Suprapubic skin (tissue), 4 donors: Measurements from ENCODE around the gene PRPF4. TPM values are rescaled to one million over a fixed set of nuclear protein-coding genes. Genes with fewer than 3 reads are reported as not detected.

ENCODE experiments used
- DNase-seq, 2 donors: peaks; one replicate each; pipeline ENCODE4 v3.0.0-alpha.2; 2019; ENCODE audit warnings: low spot score in 2 of 2
- H3K27ac ChIP-seq: fragments of 200-600 bp; sonication (generic); one replicate; pipeline ENCODE4 v1.5.1; 2019
- H3K27me3 ChIP-seq: fragments of 200-600 bp; sonication (generic); one replicate; pipeline ENCODE4 v1.5.1; 2019
- H3K36me3 ChIP-seq: fragments of 200-600 bp; sonication (generic); one replicate; pipeline ENCODE4 v1.5.1; 2019
- H3K4me1 ChIP-seq: fragments of 200-600 bp; sonication (generic); one replicate; pipeline ENCODE4 v1.5.1; 2019
- H3K4me3 ChIP-seq: fragments of 200-600 bp; sonication (generic); one replicate; pipeline ENCODE4 v1.5.1; 2019; ENCODE audit warnings: mild to moderate bottlenecking
- H3K9me3 ChIP-seq: fragments of 200-600 bp; sonication (generic); one replicate; pipeline ENCODE4 v1.5.1; 2019
- CTCF ChIP-seq, 2 donors: fragments of 200-600 bp in 1 of 2; fragments of 450-650 bp in 1 of 2; sonication (generic) in 1 of 2; IDR thresholded peaks; one replicate each; pipeline ENCODE4 v1.5.1; 2016 to 2019; ENCODE audit warnings: antibody characterized with exemption in 2 of 2, mild to moderate bottlenecking in 1 of 2, moderate library complexity in 1 of 2
- EP300 ChIP-seq: sonication (generic); formaldehyde crosslinking; IDR thresholded peaks from one replicate; pipeline ENCODE4 v1.6.1; 2017; ENCODE audit warnings: antibody characterized with exemption
- POLR2A ChIP-seq, 2 donors: fragments of 450-650 bp; IDR thresholded peaks; one replicate each; pipeline ENCODE4 v1.6.1; 2017; ENCODE audit warnings: antibody characterized with exemption in 2 of 2, mild to moderate bottlenecking in 2 of 2, moderate library complexity in 2 of 2
- POLR2AphosphoS5 ChIP-seq, 3 donors: sonication (generic); formaldehyde crosslinking; IDR thresholded peaks; one replicate each; pipeline ENCODE4 v1.6.1; 2017; ENCODE audit warnings: antibody characterized with exemption in 3 of 3
- WGBS: methylation state at CpG from one replicate; pipeline ENCODE4 v1.1.5; 2018; 5-methylcytosine and 5-hydroxymethylcytosine counted together
- total RNA-seq, 4 donors: library from RNA; depleted of rRNA; stranded (reverse); fragments of >200 nt; gene quantifications; one replicate each; pipeline ENCODE4 v1.1.0, GENCODE V29; 2016

Gene PRPF4
- total RNA-seq, 4 donors from 2014 or later, result 13.6 to 21.3 (median 17.6) TPM

GRCh38 chr9:113313261-113313660 is 37.8 kb downstream of the PRPF4 start:
- Histone ChIP-seq H3K36me3 (peaks cover 8% of the 10 kb centered on the region), H3K4me1 (no peaks in the 10 kb centered on the region), H3K27ac (no peak overlapping the region), H3K27me3 (no peaks in the 10 kb centered on the region), H3K4me3 (no peak overlapping the region), H3K9me3 (no peaks in the 10 kb centered on the region)
- TF ChIP-seq POLR2AphosphoS5 (IDR thresholded peaks at IDR 0.05), result no peak
- no peak for TF ChIP-seq POLR2A (IDR thresholded peaks at IDR 0.05)
- TF ChIP-seq CTCF (IDR thresholded peaks at IDR 0.05), result no peak
- TF ChIP-seq EP300, result no peak
- DNase-seq, result no peak
- 75% methylated on average over 5 of the region's 5 CpGs for WGBS

GRCh38 chr9:113315231-113315630 is 39.8 kb downstream of the PRPF4 start:
- peaks cover 23% of the 10 kb centered on the region for H3K36me3 ChIP-seq
- H3K4me3 ChIP-seq, result no peak overlapping the region
- DNase-seq, result no peak
- H3K4me1 ChIP-seq, result no peaks in the 10 kb centered on the region
- no peaks in the 10 kb centered on the region for H3K9me3 ChIP-seq
- TF ChIP-seq CTCF (IDR thresholded peaks at IDR 0.05) (no peak), POLR2AphosphoS5 (IDR thresholded peaks at IDR 0.05) (no peak), EP300 (no peak), POLR2A (IDR thresholded peaks at IDR 0.05) (no peak)
- H3K27me3 ChIP-seq, result no peaks in the 10 kb centered on the region
- no peak overlapping the region for H3K27ac ChIP-seq

- 90% methylated on average over 4 of the region's 4 CpGs for WGBS
- no peak for DNase-seq
- peaks cover 23% of the 10 kb centered on the region for H3K36me3 ChIP-seq
Observed at GRCh38 chr9:113316030-113316429, 40.6 kb downstream of the PRPF4 start.

GRCh38 chr9:113317777-113318176 is 42.3 kb downstream of the PRPF4 start:
- no peaks in the 10 kb centered on the region for H3K4me1 ChIP-seq
- 88% methylated on average over 2 of the region's 2 CpGs for WGBS
- no peaks in the 10 kb centered on the region for H3K9me3 ChIP-seq
- H3K27ac ChIP-seq, result no peak overlapping the region
- no peaks in the 10 kb centered on the region for H3K27me3 ChIP-seq
- TF ChIP-seq POLR2A (IDR thresholded peaks at IDR 0.05) (no peak), POLR2AphosphoS5 (IDR thresholded peaks at IDR 0.05) (no peak), CTCF (IDR thresholded peaks at IDR 0.05) (no peak), EP300 (no peak)
- peaks cover 23% of the 10 kb centered on the region for H3K36me3 ChIP-seq
- no peak for DNase-seq
- no peak overlapping the region for H3K4me3 ChIP-seq

More at GRCh38 chr9:113316030-113316429, 40.6 kb downstream of the PRPF4 start:
- Histone ChIP-seq H3K27me3 (no peaks in the 10 kb centered on the region), H3K4me3 (no peak overlapping the region), H3K9me3 (no peaks in the 10 kb centered on the region), H3K4me1 (no peaks in the 10 kb centered on the region), H3K27ac (no peak overlapping the region)
- no peak for TF ChIP-seq EP300
- no peak for TF ChIP-seq POLR2A (IDR thresholded peaks at IDR 0.05)
- TF ChIP-seq CTCF (IDR thresholded peaks at IDR 0.05), result no peak
- no peak for TF ChIP-seq POLR2AphosphoS5 (IDR thresholded peaks at IDR 0.05)

- H3K9me3 ChIP-seq, result no peaks in the 10 kb centered on the region
- TF ChIP-seq EP300 (no peak), CTCF (IDR thresholded peaks at IDR 0.05) (no peak), POLR2AphosphoS5 (IDR thresholded peaks at IDR 0.05) (no peak), POLR2A (IDR thresholded peaks at IDR 0.05) (no peak)
- WGBS, result 94% methylated on average over 2 of the region's 2 CpGs
Observed at GRCh38 chr9:113319054-113319453, 43.6 kb downstream of the PRPF4 start.

More at GRCh38 chr9:113319054-113319453, 43.6 kb downstream of the PRPF4 start:
- DNase-seq, result no peak
- H3K36me3 ChIP-seq, result peaks cover 23% of the 10 kb centered on the region
- no peaks in the 10 kb centered on the region for H3K27me3 ChIP-seq
- H3K27ac ChIP-seq, result no peak overlapping the region
- no peaks in the 10 kb centered on the region for H3K4me1 ChIP-seq
- no peak overlapping the region for H3K4me3 ChIP-seq
